GM12878 (cell line): ENCODE measurements around the gene NT5C1A. TPM values are rescaled to one million over a fixed set of nuclear protein-coding genes. Genes with fewer than 3 reads are reported as not detected.

ENCODE experiments used
- ATAC-seq: fragments of 200-7000 bp; cut with Tn5 transposase; 3 replicates; pipeline ENCODE4 v1.9.1; 2020; ENCODE audit warnings: mild to moderate bottlenecking, moderate library complexity
- BruUV-seq: library from RNA; stranded (reverse); fragments of 400-500 nt; replicated peaks from 2 replicates; lab custom pipeline; 2021; lab: Mats Ljungman, UMichigan
- CTCF ChIA-PET: fragments of 300-600 bp; sonication (Branson Sonifier 250); formaldehyde crosslinking; extraction: SDS; loops from one replicate; lab custom pipeline; 2021; ENCODE audit warnings: inconsistent platforms; lab: Yijun Ruan, JAX
- POLR2A ChIA-PET: fragments of 350-600 bp; formaldehyde crosslinking; extraction: SDS; loops from one replicate; lab custom pipeline; 2021; ENCODE audit warnings: inconsistent platforms; lab: Charles Lee
- RAD21 ChIA-PET: fragments of 300-600 bp; sonication (Branson Sonifier 250); formaldehyde crosslinking; loops from one replicate; lab custom pipeline; 2023; ENCODE audit warnings: antibody characterized with exemption; ENCODE audit not compliant: unreplicated experiment; lab: Charles Lee
- SMC1A ChIA-PET: fragments of 300-600 bp; sonication (Branson Sonifier 250); formaldehyde crosslinking; loops from one replicate; lab custom pipeline; 2023; ENCODE audit not compliant: unreplicated experiment, uncharacterized antibody; lab: Charles Lee
- DNase-seq: peaks from one replicate; pipeline ENCODE4 v3.0.0-alpha.2; 2011; ENCODE audit warnings: low read depth, low spot score
- FAIRE-seq: peaks from 3 replicates; lab custom pipeline; 2011; peaks lifted over from hg19 to GRCh38; lab: Jason Lieb, UNC
- H2AFZ ChIP-seq: 2 replicates; pipeline ENCODE4 v1.6.0; 2011; ENCODE audit warnings: low read depth, low read length, control low read depth; ENCODE audit not compliant: control insufficient read depth
- H3K27ac ChIP-seq: 2 replicates; pipeline ENCODE4 v1.5.1; 2011; ENCODE audit warnings: control low read depth; ENCODE audit not compliant: control insufficient read depth, insufficient read depth
- H3K27me3 ChIP-seq, 2 experiments: replicated peaks in 1 of 2; 2 replicates each; pipeline versions ENCODE4 v1.6.0 to v1.6.1; 2011; ENCODE audit warnings: low read length in 1 of 2; ENCODE audit not compliant: control insufficient read depth in 2 of 2, insufficient read depth in 2 of 2
- H3K36me3 ChIP-seq, 2 experiments: 2 replicates each; pipeline ENCODE4 v1.5.1; 2011; ENCODE audit warnings: low read length in 1 of 2; ENCODE audit not compliant: control insufficient read depth in 2 of 2, insufficient read depth in 2 of 2
- H3K4me1 ChIP-seq: 2 replicates; pipeline ENCODE4 v1.6.1; 2011; ENCODE audit warnings: mild to moderate bottlenecking, low read length, moderate library complexity, mixed read lengths; ENCODE audit not compliant: control insufficient read depth, insufficient read depth
- H3K4me2 ChIP-seq: 2 replicates; pipeline ENCODE4 v1.6.0; 2011; ENCODE audit warnings: control low read depth; ENCODE audit not compliant: control insufficient read depth, insufficient read depth
- H3K4me3 ChIP-seq: fragments of 200-600 bp; sonication (generic); 2 replicates; pipeline ENCODE4 v1.5.1; 2016
- H3K79me2 ChIP-seq: 2 replicates; pipeline ENCODE4 v1.6.0; 2011; ENCODE audit warnings: low read length; ENCODE audit not compliant: control insufficient read depth, insufficient read depth
- H3K9ac ChIP-seq: 2 replicates; pipeline ENCODE4 v1.8.0; 2011; ENCODE audit warnings: low read length, control low read depth, mixed read lengths; ENCODE audit not compliant: control insufficient read depth, insufficient read depth
- H3K9me3 ChIP-seq: replicated peaks from 3 replicates; pipeline ENCODE4 v1.5.1; 2011; ENCODE audit warnings: mild to moderate bottlenecking, low read length; ENCODE audit not compliant: control insufficient read depth, insufficient read depth
- H4K20me1 ChIP-seq: 2 replicates; pipeline ENCODE4 v1.6.0; 2011; ENCODE audit not compliant: control insufficient read depth, insufficient read depth
- ATF2 ChIP-seq: IDR thresholded peaks from 2 replicates; pipeline ENCODE4 v1.6.1; 2012; ENCODE audit warnings: low read length, inconsistent platforms
- CEBPB ChIP-seq, 2 experiments: fragments of 150-350 bp in 1 of 2; IDR thresholded peaks; 2 replicates each; pipeline ENCODE4 v1.6.1; 2012 to 2014; ENCODE audit warnings: low read depth in 2 of 2, low read length in 2 of 2, borderline replicate concordance in 1 of 2, inconsistent platforms in 1 of 2
- CHD1 ChIP-seq: IDR thresholded peaks from 2 replicates; pipeline ENCODE4 v1.6.1; 2012; ENCODE audit warnings: low read depth, low read length, improper control_type of control experiment
- EZH2 ChIP-seq: IDR thresholded peaks from 2 replicates; pipeline ENCODE4 v1.6.1; 2012; ENCODE audit warnings: low read depth, mild to moderate bottlenecking, control low read depth, inconsistent platforms, low read length, borderline replicate concordance; ENCODE audit not compliant: control insufficient read depth
- IRF4 ChIP-seq: IDR thresholded peaks from 2 replicates; pipeline ENCODE4 v1.6.1; 2011; ENCODE audit warnings: low read depth, low read length
- SIX5 ChIP-seq: IDR thresholded peaks from 2 replicates; pipeline ENCODE4 v1.6.1; 2011; ENCODE audit warnings: mild to moderate bottlenecking, low read depth, low read length, moderate library complexity; ENCODE audit not compliant: severe bottlenecking
- WGBS: methylation state at CpG from one replicate; pipeline ENCODE4 v1.1.6; 2016; ENCODE audit warnings: low lambda C conversion rate; ENCODE audit not compliant: insufficient replicate concordance, insufficient coverage; ENCODE audit errors: missing lambda C conversion rate; 5-methylcytosine and 5-hydroxymethylcytosine counted together
- in situ Hi-C: fragments of 300-500 bp; cut with MboI; formaldehyde crosslinking; loops from 9 replicates; pipeline ENCODE4 v1.14.3; 2018; ENCODE audit warnings: mixed read lengths
- intact Hi-C: fragments of 100-400 bp; cut with micrococcal nuclease; formaldehyde crosslinking; loops from one replicate; pipeline ENCODE4 v1.14.2; 2022; ENCODE audit not compliant: unreplicated experiment
- polyA plus RNA-seq, 11 experiments: library from polyadenylated mRNA; depleted of rRNA in 4 of 11; unstranded in 6 of 11; stranded (reverse) in 5 of 11; fragments of >200 nt; fragmentation: Nextera tagmentation in 4 of 11; fragmentation: Illumina TruSeq in 1 of 11; extraction: Ambion mirVana in 4 of 11; extraction: Trizol in 1 of 11; gene quantifications; 1 replicate in 1 of 11; 2 replicates in 10 of 11; pipeline versions ENCODE4 v1.2.1 to v1.2.3, GENCODE V29; 2011 to 2016; ENCODE audit warnings: inconsistent platforms in 2 of 11, missing spikeins in 2 of 11, low read depth in 1 of 11
- total RNA-seq, 4 experiments: library from RNA; depleted of rRNA in 3 of 4; stranded (reverse); fragments of >200 nt in 3 of 4; fragmentation: Illumina TruSeq in 1 of 4; extraction: Trizol in 1 of 4; gene quantifications; 2 replicates each; pipeline versions ENCODE4 v1.2.1 to v1.2.3, GENCODE V29; 2013 to 2021

NT5C1A gene
- total and polyA plus RNA-seq, 10 of the 15 experiments (the other 5 are each of a cell fraction or from before 2014, with no cell fraction given), result 0.05 to 0.77 (median 0.22) TPM; not detected in 1

- intact Hi-C loops, result loop anchor here (5.0 to 10.0 kb wide), 2 partner anchors 68 to 549 kb away; no protein-coding TSS in a partner anchor
- no peaks in the 10 kb centered on the region for H4K20me1 ChIP-seq
- peaks cover 3% of the 10 kb centered on the region; the same call in 1 of the 2 replicates for H3K4me1 ChIP-seq
- H3K27me3 ChIP-seq, result no peaks in the 10 kb centered on the region; a peak in 1 of 4 replicates
- no peak overlapping the region for H3K9ac ChIP-seq
- no TSS peak for BruUV-seq
- 58% methylated on average over 7 of the region's 7 CpGs for WGBS
- H3K9me3 ChIP-seq, result no peaks in the 10 kb centered on the region
- no peak overlapping the region for H3K27ac ChIP-seq
- no peaks in the 10 kb centered on the region for H3K36me3 ChIP-seq
- TF ChIP-seq CHD1, result no peak
- no peak for TF ChIP-seq EZH2
- no peak for TF ChIP-seq IRF4
- TF ChIP-seq CEBPB (IDR thresholded peaks at IDR 0.05; ENCODE audit: borderline replicate concordance in 1 of 2, low read depth in 2 of 2, low read length in 2 of 2), result no peak
- no peak for TF ChIP-seq SIX5
- no peak for TF ChIP-seq ATF2
- ChIA-PET POLR2A (no interaction called here), SMC1A (interaction anchor here (0.7 to 4.7 kb wide), 3 partner anchors 49 to 299 kb away, joined by 4 to 35 read pairs (median 6); no protein-coding TSS in a partner anchor), CTCF (interaction anchor here (0.8 to 11.1 kb wide), 13 partner anchors 11 to 244 kb away, joined by 3 to 312 read pairs (median 4); partner anchors contain the start of gene NT5C1A), RAD21 (interaction anchor here (1.4 to 3.0 kb wide), 5 partner anchors 43 to 555 kb away, joined by 3 to 34 read pairs (median 5); no protein-coding TSS in a partner anchor)
- H3K79me2 ChIP-seq, result no peaks in the 10 kb centered on the region
- no peak overlapping the region for H3K4me2 ChIP-seq
- DNase-seq (no peak), FAIRE-seq (no peak), ATAC-seq (no peak)
- no peak overlapping the region for H2AFZ ChIP-seq
- H3K4me3 ChIP-seq, result no peak overlapping the region
- in situ Hi-C loops, result no loop called here
Measured at GRCh38 chr1:39654291-39654690, 17.6 kb downstream of the NT5C1A start.
